Hepatocyte (in vitro differentiated cells): ENCODE measurements around the gene MRPL2. TPM values are rescaled to one million over a fixed set of nuclear protein-coding genes. Genes with fewer than 3 reads are reported as not detected.

Source experiments
- DNase-seq: peaks from one replicate; pipeline ENCODE4 v3.0.0-alpha.2; 2016; ENCODE audit warnings: low spot score
- H2AFZ ChIP-seq: fragments of 200-600 bp; sonication (generic); 2 replicates; pipeline ENCODE4 v1.6.0; 2016; ENCODE audit warnings: antibody characterized with exemption, mild to moderate bottlenecking
- H3K27ac ChIP-seq: fragments of 200-600 bp; sonication (generic); 2 replicates; pipeline ENCODE4 v1.5.1; 2016; ENCODE audit warnings: mild to moderate bottlenecking
- H3K27me3 ChIP-seq: fragments of 200-600 bp; sonication (generic); 2 replicates; pipeline ENCODE4 v1.6.1; 2016
- H3K36me3 ChIP-seq: fragments of 200-600 bp; sonication (generic); replicated peaks from 2 replicates; pipeline ENCODE4 v1.5.1; 2016; ENCODE audit warnings: low read depth; ENCODE audit not compliant: insufficient read depth
- H3K4me1 ChIP-seq: fragments of 200-600 bp; sonication (generic); 2 replicates; pipeline ENCODE4 v1.5.1; 2016; ENCODE audit warnings: mild to moderate bottlenecking, moderate library complexity; ENCODE audit not compliant: insufficient read depth
- H3K4me2 ChIP-seq: fragments of 200-600 bp; sonication (generic); 2 replicates; pipeline ENCODE4 v1.6.0; 2016
- H3K4me3 ChIP-seq: fragments of 200-600 bp; sonication (generic); 2 replicates; pipeline ENCODE4 v1.5.1; 2016; ENCODE audit warnings: mild to moderate bottlenecking
- H3K79me2 ChIP-seq: fragments of 200-600 bp; sonication (generic); 2 replicates; pipeline ENCODE4 v1.6.0; 2017; ENCODE audit warnings: mild to moderate bottlenecking
- H3K9me2 ChIP-seq: fragments of 200-600 bp; sonication (generic); replicated peaks from 2 replicates; pipeline ENCODE4 v1.6.0; 2017; ENCODE audit warnings: mild to moderate bottlenecking; ENCODE audit not compliant: insufficient read depth
- H3K9me3 ChIP-seq: fragments of 200-600 bp; sonication (generic); 2 replicates; pipeline ENCODE4 v1.5.1; 2016; ENCODE audit warnings: low read depth, mild to moderate bottlenecking
- H4K20me1 ChIP-seq: fragments of 200-600 bp; sonication (generic); 2 replicates; pipeline ENCODE4 v1.6.0; 2016; ENCODE audit warnings: mild to moderate bottlenecking; ENCODE audit not compliant: insufficient read depth, poor library complexity, severe bottlenecking
- CTCF ChIP-seq: fragments of 200-600 bp; sonication (generic); IDR thresholded peaks from 2 replicates; pipeline ENCODE4 v1.5.1; 2016; ENCODE audit warnings: antibody characterized with exemption, mild to moderate bottlenecking; ENCODE audit not compliant: poor library complexity
- EZH2 ChIP-seq: fragments of 200-600 bp; sonication (generic); IDR thresholded peaks from 2 replicates; pipeline ENCODE4 v1.6.1; 2016; ENCODE audit warnings: antibody characterized with exemption, mild to moderate bottlenecking, borderline replicate concordance
- EZH2phosphoT487 ChIP-seq: fragments of 200-600 bp; sonication (generic); IDR thresholded peaks from one replicate; pipeline ENCODE4 v1.6.1; 2018; ENCODE audit warnings: antibody characterized with exemption, mild to moderate bottlenecking, low read depth, moderate library complexity; ENCODE audit not compliant: unreplicated experiment, severe bottlenecking
- WGBS: methylation state at CpG from one replicate; pipeline ENCODE4 v1.1.6; 2016; ENCODE audit warnings: low lambda C conversion rate; ENCODE audit errors: missing lambda C conversion rate; 5-methylcytosine and 5-hydroxymethylcytosine counted together
- polyA plus RNA-seq: library from polyadenylated mRNA; unstranded; fragments of >200 nt; fragmentation: Nextera tagmentation; extraction: Ambion mirVana; gene quantifications from 2 replicates; pipeline ENCODE4 v1.2.1, GENCODE V29; 2016
- total RNA-seq: library from RNA; depleted of rRNA; stranded (reverse); fragments of >200 nt; gene quantifications from 2 replicates; pipeline ENCODE4 v1.2.3, GENCODE V29; 2014

Gene MRPL2
- total and polyA plus RNA-seq, 2 experiments from 2014 or later = 24.7 to 68.4 TPM

- H2AFZ ChIP-seq = no peak overlapping the region
These were observed 18.8 kb upstream of the MRPL2 start for GRCh38 chr6:43077981-43078511.

DNA sequence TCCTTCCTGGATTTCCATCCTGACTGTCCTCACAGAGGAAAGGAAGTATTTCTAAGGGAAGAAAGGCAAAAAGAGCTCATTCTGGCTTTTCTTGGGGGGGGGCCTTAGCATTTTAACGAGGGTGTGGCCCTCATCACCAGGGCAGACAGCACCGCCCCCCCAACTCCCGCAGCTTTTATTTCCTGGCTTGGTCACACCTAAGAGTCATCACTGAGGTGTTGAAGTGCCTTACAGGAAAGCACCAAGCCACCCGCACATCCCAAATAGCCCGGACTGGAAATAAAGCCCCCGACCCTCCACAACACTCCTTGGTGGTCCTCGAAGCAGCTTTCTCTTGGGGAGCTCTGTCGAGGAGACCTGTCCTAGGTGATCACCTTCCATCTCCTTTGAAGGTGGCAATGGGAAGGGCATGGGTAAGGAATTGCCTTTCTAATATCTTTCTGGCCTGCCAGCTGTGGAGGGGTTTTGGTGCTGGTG lies 18.1 kb upstream of the MRPL2 start:
- Histone ChIP-seq H3K79me2 (peaks cover 61% of the 10 kb centered on the region), H2AFZ (peak overlapping the region; percentile 83), H3K4me2 (peak overlapping the region; percentile 88), H3K27ac (peak overlapping the region; percentile 96), H4K20me1 (peaks cover 13% of the 10 kb centered on the region), H3K36me3 (no peaks in the 10 kb centered on the region), H3K9me2 (no peaks in the 10 kb centered on the region), H3K9me3 (no peaks in the 10 kb centered on the region), H3K4me3 (peak overlapping the region; percentile 99), H3K27me3 (no peaks in the 10 kb centered on the region), H3K4me1 (peaks cover 26% of the 10 kb centered on the region)
- TF ChIP-seq CTCF = no peak
- no peak for TF ChIP-seq EZH2phosphoT487
- no peak for TF ChIP-seq EZH2
- WGBS = 12% methylated on average over 8 of the region's 8 CpGs
- no peak for DNase-seq

More at GRCh38 chr6:43077981-43078511, 18.8 kb upstream of the MRPL2 start:
- H3K9me3 ChIP-seq = no peaks in the 10 kb centered on the region
- peaks cover 68% of the 10 kb centered on the region for H3K79me2 ChIP-seq
- no peaks in the 10 kb centered on the region for H3K9me2 ChIP-seq
- H3K27me3 ChIP-seq = no peaks in the 10 kb centered on the region
- peak overlapping the region; percentile 88 for H3K4me2 ChIP-seq
- no peak for DNase-seq
- H3K4me1 ChIP-seq = peaks cover 26% of the 10 kb centered on the region
- no peaks in the 10 kb centered on the region for H3K36me3 ChIP-seq
- TF ChIP-seq CTCF (no peak), EZH2phosphoT487 (no peak), EZH2 (no peak)
- H3K4me3 ChIP-seq = peak overlapping the region; percentile 99
- peaks cover 13% of the 10 kb centered on the region for H4K20me1 ChIP-seq
- WGBS = 51% methylated on average over 6 of the region's 6 CpGs
- H3K27ac ChIP-seq = peak overlapping the region; percentile 96

GRCh38 chr6:43076464-43077332 lies 17.5 kb upstream of the MRPL2 start:
- no peaks in the 10 kb centered on the region for H3K9me2 ChIP-seq
- peak overlapping the region; percentile 96 for H3K27ac ChIP-seq
- no peak for TF ChIP-seq EZH2
- no peak for TF ChIP-seq EZH2phosphoT487
- no peak for TF ChIP-seq CTCF
- under 1% methylated on average over 68 of the region's 72 CpGs for WGBS
- peak; percentile 62 for DNase-seq
- no peaks in the 10 kb centered on the region for H3K27me3 ChIP-seq
- peak overlapping the region; percentile 88 for H3K4me2 ChIP-seq
- peak overlapping the region; percentile 99 for H3K4me3 ChIP-seq
- peak overlapping the region; percentile 83 for H2AFZ ChIP-seq
- H3K4me1 ChIP-seq = peaks cover 26% of the 10 kb centered on the region
- no peaks in the 10 kb centered on the region for H3K36me3 ChIP-seq
- H4K20me1 ChIP-seq = peaks cover 10% of the 10 kb centered on the region
- no peaks in the 10 kb centered on the region for H3K9me3 ChIP-seq
- H3K79me2 ChIP-seq = peaks cover 54% of the 10 kb centered on the region
